Stimulated activated CD4-positive, alpha-beta T cell treated with anti-CD3 and anti-CD28 coated beads, TNF-alpha, amount 100 ng/mL, for 48 hours (primary cell): Measurements from ENCODE around the gene ZNF697.
"Not testable (repeated sequence)": the region's sequence is repeated elsewhere in the genome, so short reads cannot be mapped to it uniquely, and the experiment has no call there.

Source experiments
- DNase-seq, 3 donors: peaks; one replicate each; pipeline ENCODE4 v3.0.0-alpha.2; 2020; ENCODE audit warnings: low read depth in 3 of 3

Gene ZNF697

DNA sequence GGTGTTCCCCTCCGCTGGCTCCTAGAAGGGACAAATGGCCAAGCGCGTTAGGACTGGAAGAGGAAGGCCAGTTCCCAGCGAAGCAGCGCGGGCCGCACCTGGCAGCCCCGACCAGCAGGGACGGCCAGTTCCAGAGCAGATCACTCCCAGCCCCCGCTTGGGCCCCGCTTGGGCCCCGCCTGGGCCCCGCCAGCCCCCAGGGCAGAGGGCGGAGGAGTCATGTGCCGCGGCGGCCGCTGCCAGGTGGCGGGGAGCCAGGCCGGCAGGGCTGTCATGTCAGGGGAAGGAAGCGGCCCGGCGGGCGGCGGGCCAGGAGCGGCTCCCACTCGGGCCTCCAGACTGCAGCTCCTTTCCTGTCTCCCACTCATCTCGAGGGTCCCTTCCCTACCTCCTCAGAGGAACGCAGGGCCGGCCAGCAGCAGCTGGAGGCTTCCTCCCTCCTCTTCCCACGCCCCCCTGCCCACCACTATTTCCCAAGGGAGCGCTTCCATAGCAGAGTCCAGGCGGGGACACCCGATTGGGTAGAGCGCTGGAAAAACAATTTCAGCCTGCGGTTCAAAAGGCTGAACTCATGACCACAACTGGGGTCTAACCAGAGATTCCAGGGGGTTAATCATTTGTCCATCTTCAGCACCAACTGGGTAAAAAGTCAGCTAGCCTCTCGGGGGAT, 16.5 kb downstream of the ZNF697 start:
- no peak for DNase-seq

DNA sequence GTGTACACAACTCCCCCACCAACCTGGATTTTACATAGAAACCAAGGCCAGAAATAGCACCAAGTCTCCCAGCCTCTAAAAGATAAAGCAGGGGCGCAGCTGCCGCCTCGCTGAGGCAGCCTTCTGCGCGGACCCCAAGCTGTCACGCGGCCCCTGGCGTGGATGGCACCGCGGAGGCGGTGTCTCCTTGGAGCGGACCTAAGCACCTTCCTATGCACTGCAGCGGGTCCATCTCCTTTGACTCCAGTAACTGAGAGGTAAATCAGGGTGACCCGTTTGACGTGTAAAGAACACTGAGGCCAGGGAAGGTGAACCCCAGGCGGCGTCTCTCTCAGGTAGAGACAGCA, 17.0 kb downstream of the ZNF697 start:
- DNase-seq, result no peak

DNA sequence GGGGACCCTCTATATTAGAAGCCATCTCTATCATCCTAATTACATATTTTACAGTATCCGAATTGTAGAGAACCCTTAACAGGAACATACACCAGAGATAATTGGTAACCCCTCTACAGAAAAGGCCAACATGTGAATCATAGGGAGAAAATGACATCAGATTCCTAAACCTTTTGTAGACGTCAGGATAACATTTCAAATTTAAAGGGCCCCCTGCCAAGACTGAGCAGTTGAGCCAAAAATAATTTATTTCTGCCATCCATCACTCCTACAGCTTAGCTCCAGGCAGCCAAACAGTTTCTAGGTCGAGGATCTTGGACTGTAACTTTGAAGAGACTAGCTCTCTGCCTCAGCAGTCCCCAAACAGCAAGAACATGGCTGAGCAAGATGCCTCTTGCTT, 21.2 kb downstream of the ZNF697 start:
- DNase-seq, result no peak

GRCh38 chr1:119626011-119626545, 22.0 kb downstream of the ZNF697 start:
- no peak for DNase-seq

GRCh38 chr1:119623678-119624077, 24.4 kb downstream of the ZNF697 start:
- DNase-seq, result no peak

DNA sequence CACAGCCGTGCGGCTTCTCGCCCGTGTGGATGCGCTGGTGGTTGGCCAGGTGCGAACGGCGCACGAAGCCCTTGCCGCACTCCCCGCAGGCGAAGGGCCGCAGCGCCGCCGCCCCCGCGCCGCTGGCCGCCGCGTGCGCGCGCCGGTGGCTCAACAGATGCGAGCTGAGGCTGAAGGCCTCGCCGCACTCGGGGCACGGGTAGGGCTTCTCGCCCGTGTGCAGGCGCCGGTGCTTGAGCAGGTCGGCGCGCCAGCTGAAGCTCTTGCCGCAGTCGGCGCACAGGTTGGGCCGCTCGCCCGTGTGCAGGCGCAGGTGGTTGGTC, 24.9 kb downstream of the ZNF697 start:
- no peak for DNase-seq

DNA sequence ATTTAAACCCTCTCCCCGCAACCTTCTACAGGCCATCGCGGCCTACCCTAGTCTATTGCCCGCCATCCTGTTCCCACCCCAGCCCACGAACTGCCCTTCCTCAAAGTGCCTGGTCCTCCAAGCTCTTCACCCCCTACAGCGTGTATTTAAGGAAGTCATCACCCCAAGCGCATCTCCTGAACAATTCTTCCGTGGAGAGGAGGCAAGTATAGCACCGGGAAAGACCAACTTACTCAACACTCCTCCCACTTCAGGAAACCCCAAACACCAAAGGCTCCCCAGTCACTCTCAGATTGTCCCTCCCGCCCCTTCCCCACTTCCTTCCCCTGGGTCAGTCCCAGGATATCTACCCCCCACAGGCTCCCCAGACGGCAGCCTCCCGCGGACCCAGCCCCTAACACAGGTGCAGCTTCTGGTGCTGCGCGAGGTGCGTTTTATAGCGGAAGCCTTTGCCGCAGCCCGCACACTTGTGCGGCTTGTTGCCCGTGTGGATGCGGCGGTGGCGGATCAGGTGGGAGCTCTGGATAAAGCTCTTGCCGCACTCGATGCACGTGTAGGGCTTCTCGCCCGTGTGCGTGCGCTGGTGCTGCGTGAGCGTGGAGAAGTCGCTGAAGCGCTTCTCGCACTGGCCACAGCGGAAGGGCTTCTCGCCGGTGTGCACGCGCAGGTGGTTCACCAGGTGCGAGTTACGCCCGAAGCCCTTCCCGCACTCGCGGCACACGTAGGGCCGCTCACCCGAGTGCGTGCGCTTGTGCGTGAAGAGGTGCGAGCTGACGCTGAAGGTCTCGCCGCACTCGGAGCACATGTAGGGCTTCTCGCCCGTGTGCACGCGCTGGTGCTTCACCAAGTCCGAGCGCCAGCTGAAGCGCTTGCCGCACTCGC, 25.5 kb downstream of the ZNF697 start:
- no peak for DNase-seq

DNA sequence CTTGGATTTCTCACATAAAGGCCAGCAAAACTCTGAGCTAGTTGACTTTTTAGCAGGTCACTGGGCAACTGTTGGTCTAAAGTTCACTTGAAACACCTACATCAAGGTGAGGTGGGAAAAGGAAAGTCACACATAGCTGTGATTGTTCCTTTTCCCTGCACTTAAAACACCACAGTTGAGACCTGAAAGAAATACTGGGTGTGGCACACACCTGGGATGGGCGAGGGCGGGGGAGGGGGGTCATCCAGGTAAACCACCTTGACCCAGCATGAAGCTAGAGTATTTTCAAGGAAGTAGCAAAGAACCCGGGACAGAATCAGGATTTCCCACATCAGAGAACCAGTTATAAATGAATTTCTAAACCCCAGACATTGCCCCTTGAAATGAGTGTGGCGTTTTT, 26.4 kb downstream of the ZNF697 start:
- no peak for DNase-seq

GRCh38 chr1:119617751-119618691, 30.0 kb downstream of the ZNF697 start:
- no peak for DNase-seq

DNA sequence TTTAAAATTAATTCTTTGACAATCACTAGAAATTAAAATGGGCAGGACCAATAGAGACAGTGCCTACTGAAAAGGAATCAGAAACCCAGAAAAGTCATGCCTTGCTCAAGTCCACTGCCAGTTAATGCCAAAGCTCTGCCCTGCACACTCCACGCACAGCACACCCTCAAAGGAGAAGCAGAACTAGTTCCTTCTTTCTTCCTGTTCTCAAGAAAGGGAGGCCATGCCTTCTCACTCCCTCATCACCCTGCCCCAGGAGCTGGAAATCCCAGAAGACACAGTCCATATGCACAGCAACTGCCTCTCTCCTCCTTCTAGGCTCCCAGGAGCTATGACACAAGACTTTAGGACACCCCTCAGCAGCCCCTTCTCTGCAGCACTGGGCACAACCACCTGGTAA, 31.3 kb downstream of the ZNF697 start:
- not testable (repeated sequence) for DNase-seq

DNA sequence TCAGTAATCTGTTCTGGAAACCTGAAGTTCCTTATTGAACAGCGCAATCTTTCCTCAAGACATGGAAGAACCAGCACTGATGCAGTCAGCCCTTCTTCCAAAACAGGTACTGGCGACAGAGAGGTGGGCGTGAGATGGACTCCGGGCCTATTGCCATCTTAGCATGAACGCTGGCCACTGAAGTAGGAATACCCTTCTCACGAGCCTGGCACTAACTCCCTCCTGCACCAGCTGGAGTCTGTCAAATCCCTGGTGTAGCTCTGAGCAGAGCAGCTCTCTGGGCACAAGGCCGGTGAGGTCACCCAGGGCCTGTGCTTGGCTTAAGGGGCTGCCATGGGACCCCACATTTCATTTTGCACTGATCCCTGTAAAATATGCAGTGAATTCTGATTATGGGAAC, 33.0 kb downstream of the ZNF697 start:
- DNase-seq, result not testable (repeated sequence)

- peak; percentile 58 to 65 (median 62) for DNase-seq
Observed at GRCh38 chr1:119613769-119614720, 34.0 kb downstream of the ZNF697 start.

DNA sequence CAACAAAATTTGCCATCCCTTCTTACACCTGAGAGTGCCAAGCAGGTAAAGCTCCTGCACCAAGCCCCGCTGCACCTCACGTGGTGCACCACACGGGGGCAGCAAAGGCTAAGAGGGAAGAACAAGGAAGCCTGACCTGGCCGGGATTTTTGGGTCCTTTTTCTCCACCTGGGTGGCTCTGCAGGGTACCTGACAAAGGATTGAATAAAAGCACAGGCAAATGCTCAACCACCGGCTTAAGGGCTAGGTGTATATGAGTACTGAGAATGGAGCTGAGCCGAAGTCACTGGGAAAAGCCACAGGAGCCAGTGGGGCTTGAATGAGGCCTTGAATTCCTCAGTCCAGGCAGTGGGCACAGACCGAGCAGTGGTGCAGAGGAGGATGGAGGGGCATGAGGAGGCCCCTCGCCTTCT, 36.4 kb downstream of the ZNF697 start:
- DNase-seq, result peak; percentile 48 to 62 (median 57)

- DNase-seq, result not testable (repeated sequence)
Observed at GRCh38 chr1:119608816-119609215, 39.2 kb downstream of the ZNF697 start.

GRCh38 chr1:119607087-119607807, 40.8 kb downstream of the ZNF697 start:
- DNase-seq, result not testable (repeated sequence)

- DNase-seq, result no peak
Observed at GRCh38 chr1:119606394-119606793, 41.7 kb downstream of the ZNF697 start.

GRCh38 chr1:119605686-119606085, 42.4 kb downstream of the ZNF697 start:
- no peak for DNase-seq

GRCh38 chr1:119605080-119605479, 43.0 kb downstream of the ZNF697 start:
- DNase-seq, result not testable (repeated sequence)

DNA sequence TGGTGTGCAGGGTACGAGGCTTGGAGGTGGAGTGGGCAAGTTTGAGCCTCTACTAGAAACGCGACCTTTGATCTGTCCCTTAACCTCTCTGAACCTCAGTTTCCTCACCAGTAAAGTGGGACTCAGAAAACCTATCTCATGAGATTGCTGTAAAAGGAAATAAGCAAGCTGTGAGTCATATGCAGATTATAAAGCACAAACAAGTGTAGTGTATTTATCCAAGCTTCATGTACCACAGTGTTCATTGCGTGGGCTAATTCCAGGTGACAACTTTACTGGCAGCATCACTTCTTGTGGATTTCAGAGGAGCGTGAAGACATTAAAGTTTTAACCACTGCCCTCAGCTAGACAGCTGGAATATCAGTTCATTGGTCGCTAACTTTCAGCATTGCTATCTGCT, 44.4 kb downstream of the ZNF697 start:
- no peak for DNase-seq

DNA sequence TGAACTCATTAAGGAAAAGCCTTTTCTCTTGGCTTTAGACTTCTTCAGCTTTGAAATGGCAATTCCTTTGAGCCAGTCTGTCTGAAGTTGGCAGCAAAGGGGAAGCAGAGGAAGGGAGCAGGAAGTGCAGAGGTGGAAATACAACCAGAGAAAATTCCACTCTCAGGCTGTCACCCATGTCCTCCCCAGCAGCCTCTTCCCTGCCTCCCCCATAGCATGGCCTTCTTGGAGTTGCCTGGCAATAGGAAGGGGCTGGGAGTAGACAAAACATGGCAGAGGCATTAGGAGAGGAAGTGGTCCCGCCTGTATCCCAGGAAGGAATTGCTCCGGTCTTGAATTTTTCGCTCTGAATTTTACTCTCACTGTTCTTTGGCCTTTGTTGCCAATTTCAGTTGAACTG, 44.8 kb downstream of the ZNF697 start:
- not testable (repeated sequence) for DNase-seq
